Esophagus muscularis mucosa (tissue), 4 donors: ENCODE results near the gene OSBPL3.

ENCODE experiments used
- EP300 ChIP-seq: sonication (generic); formaldehyde crosslinking; IDR thresholded peaks from one replicate; pipeline ENCODE4 v1.6.1; 2017; ENCODE audit warnings: antibody characterized with exemption
- POLR2A ChIP-seq: fragments of 450-650 bp; IDR thresholded peaks from one replicate; pipeline ENCODE4 v1.6.1; 2017; ENCODE audit warnings: antibody characterized with exemption, moderate library complexity, mild to moderate bottlenecking, low read depth
- POLR2AphosphoS5 ChIP-seq, 2 donors: sonication (generic); formaldehyde crosslinking; IDR thresholded peaks; one replicate each; pipeline ENCODE4 v1.6.1; 2017; ENCODE audit warnings: antibody characterized with exemption in 2 of 2
- TF ChIP-seq, protein P1 (sequence below), 3 experiments: fragments of 200-600 bp in 2 of 3; fragments of 450-650 bp in 1 of 3; sonication (generic) in 2 of 3; IDR thresholded peaks; one replicate each; pipeline ENCODE4 v1.5.1; 2017 to 2019; ENCODE audit warnings: antibody characterized with exemption in 3 of 3, mild to moderate bottlenecking in 2 of 3, moderate library complexity in 1 of 3

- TF ChIP-seq, protein P1, sequence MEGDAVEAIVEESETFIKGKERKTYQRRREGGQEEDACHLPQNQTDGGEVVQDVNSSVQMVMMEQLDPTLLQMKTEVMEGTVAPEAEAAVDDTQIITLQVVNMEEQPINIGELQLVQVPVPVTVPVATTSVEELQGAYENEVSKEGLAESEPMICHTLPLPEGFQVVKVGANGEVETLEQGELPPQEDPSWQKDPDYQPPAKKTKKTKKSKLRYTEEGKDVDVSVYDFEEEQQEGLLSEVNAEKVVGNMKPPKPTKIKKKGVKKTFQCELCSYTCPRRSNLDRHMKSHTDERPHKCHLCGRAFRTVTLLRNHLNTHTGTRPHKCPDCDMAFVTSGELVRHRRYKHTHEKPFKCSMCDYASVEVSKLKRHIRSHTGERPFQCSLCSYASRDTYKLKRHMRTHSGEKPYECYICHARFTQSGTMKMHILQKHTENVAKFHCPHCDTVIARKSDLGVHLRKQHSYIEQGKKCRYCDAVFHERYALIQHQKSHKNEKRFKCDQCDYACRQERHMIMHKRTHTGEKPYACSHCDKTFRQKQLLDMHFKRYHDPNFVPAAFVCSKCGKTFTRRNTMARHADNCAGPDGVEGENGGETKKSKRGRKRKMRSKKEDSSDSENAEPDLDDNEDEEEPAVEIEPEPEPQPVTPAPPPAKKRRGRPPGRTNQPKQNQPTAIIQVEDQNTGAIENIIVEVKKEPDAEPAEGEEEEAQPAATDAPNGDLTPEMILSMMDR (IDR thresholded peaks at IDR 0.05), result no peak
- TF ChIP-seq POLR2AphosphoS5 (IDR thresholded peaks at IDR 0.05) (no peak), POLR2A (no peak), EP300 (no peak)
Observed at GRCh38 chr7:24827589-24827988, 152.4 kb downstream of the OSBPL3 start.
